PC-3 (cell line): ENCODE data around the gene DBT.

Experiments used
- EZH2phosphoT487 ChIP-seq: fragments of 300-600 bp; sonication (generic); IDR thresholded peaks from 2 replicates; pipeline ENCODE4 v1.6.1; 2018; ENCODE audit warnings: mild to moderate bottlenecking, antibody characterized with exemption, low read length, borderline replicate concordance
- TF ChIP-seq, protein P1 (sequence below): fragments of 300-600 bp; sonication (generic); conservative IDR thresholded peaks from 2 replicates; pipeline ENCODE4 v1.5.1; 2017; ENCODE audit warnings: antibody characterized with exemption, low read depth, mild to moderate bottlenecking, low read length

GRCh38 chr1:100253552-100253951 lies 3.9 kb upstream of the DBT start:
- TF ChIP-seq, protein P1, sequence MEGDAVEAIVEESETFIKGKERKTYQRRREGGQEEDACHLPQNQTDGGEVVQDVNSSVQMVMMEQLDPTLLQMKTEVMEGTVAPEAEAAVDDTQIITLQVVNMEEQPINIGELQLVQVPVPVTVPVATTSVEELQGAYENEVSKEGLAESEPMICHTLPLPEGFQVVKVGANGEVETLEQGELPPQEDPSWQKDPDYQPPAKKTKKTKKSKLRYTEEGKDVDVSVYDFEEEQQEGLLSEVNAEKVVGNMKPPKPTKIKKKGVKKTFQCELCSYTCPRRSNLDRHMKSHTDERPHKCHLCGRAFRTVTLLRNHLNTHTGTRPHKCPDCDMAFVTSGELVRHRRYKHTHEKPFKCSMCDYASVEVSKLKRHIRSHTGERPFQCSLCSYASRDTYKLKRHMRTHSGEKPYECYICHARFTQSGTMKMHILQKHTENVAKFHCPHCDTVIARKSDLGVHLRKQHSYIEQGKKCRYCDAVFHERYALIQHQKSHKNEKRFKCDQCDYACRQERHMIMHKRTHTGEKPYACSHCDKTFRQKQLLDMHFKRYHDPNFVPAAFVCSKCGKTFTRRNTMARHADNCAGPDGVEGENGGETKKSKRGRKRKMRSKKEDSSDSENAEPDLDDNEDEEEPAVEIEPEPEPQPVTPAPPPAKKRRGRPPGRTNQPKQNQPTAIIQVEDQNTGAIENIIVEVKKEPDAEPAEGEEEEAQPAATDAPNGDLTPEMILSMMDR = no peak
- no peak for TF ChIP-seq EZH2phosphoT487
